HG02885 (cell line): ENCODE measurements around the gene SETD6.

Experiments
- ATAC-seq: cut with Tn5 transposase; IDR thresholded peaks from one replicate; pipeline ENCODE4 v1.9.1; 2021; ENCODE audit warnings: mild to moderate bottlenecking; ENCODE audit not compliant: unreplicated experiment, poor library complexity

The SETD6 gene

DNA sequence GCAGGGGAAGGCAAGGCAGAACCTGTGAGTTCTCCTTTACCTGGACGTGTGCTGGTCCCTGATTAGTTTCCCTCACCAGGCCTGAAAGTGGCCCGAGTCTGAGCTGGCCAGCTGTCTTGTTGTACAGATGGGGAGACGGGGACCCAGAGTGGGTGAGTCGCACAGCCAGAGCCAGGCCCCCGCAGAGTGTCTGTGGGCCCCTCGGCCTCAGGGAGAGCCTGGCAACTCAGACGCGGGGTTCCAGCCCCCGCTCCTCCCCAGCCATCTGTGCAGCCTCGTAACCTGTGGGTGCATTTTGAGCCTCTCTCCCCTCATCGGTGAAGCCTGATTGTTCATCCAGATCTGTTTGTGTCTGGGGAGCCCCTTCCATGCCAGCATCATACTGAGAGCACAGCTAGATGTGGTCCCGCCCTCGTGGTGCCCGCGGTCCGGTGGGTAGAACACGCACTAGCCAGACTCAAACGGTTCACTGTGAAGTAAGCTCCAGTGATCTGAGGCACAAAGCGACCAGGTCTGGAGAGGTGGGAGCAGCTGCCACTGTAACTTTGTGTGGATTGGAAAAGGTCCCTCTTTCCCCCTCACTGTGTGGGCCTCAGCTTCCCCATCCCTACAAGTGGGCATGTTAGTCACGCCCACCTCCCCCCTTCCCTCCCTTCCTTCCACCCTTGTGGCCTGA, 21.4 kb upstream of the SETD6 start:
- no peak for ATAC-seq

GRCh38 chr16:58494981-58495520, 20.3 kb upstream of the SETD6 start:
- ATAC-seq: peak; percentile 60

- ATAC-seq: no peak
These were observed 19.6 kb upstream of the SETD6 start for GRCh38 chr16:58495521-58496331.

- ATAC-seq: no peak
These were observed 17.8 kb upstream of the SETD6 start for GRCh38 chr16:58497468-58497867.

- ATAC-seq: no peak
These were observed 17.4 kb upstream of the SETD6 start for GRCh38 chr16:58497935-58498334.

DNA sequence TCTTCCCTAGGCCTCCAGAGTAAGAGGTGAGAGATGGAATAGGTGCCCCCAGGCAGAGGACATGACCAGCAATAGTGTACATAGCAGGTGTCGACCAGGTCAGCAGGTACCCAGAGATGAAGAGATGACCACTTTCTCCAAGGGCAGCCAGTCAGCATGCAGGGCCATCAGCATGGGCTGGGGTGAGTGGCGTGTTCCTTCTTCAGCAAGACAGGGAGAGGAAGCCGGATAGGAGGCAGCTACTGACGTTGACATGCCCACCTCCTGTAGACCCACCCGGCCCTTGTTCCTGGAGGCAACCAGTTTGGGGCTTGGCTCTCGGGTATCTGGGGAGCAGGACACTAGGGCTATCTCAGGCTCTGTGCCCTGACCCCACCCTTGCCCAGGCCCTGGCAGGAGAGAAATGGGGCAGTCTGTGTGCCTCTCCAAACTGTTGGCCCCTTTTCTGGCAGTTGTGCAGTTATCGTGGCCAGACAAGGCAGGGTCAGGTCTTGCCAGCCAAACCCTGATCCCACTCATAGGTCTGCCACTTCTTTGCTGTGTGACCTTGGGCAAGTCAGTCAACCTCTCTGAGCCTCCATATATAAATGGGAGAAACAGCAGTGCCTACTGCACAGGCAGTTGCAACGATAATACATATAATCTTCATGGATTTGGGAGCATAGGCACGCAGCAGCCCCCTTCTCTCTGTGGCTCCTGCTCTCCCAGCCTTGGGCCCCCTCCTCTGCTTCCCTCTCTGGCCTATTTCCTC, 16.8 kb upstream of the SETD6 start:
- no peak for ATAC-seq

DNA sequence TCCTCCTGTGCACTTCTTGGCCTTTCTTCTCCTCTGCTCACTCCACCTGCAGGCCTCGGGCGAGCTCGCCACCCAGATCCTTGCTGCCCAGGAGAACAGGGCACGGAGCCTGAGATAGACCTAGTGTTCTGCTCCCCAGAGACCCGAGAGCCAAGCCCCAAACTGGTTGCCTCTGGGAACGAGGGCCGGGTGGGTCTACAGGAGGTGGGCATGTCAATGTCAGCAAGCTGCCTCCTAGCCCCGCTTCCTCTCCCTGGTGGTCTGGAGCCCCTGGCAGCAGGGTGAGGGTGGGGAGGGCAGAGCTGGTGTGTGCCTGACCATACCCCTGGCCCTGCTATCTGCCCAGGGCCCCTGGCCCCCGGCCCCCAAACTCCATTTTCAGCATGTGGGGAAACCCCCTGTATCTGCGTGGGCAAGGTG, 16.2 kb upstream of the SETD6 start:
- ATAC-seq: no peak

DNA sequence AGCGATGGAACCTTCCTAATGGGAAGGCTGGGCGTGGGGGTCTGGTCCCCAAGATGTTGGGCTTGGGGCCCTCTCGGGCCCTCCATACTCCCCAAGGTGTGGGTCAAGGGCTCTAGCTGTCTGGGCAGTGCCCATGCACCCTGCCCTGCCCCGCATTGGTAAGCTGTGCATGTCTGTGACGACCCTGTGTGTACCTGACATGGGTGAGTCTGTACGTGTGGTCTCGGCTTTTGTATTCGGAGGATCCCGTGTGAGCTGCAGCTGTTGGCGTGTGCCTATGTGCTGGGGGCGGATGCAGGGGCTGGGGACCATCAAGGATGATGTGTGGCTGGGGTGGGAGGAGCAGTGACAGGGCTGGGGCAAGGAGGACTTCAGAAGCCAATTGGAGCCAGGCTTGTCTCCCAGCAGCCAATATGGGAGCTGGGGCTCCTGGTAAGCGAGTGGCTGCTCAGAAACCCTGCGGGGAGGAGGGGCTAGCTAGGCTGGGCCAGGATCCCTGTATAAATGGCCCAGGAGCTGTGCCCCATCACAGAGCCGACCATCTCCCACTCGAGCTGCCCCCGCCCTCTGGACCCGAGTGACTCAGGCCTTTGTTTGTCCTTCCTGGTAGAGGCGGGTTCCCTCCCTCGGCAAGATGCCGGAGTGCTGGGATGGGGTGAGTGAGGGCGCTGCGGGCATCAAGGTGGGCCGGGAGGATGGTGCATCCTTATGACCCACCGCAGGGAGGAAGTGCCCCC, 15.5 kb upstream of the SETD6 start, which contains the start of gene NDRG4:
Gene NDRG4 (plus strand): TSS at position 529 of the 737 bp plus-strand sequence. CDS start 106 bp downstream, at position 635.
- ATAC-seq: peak; percentile 30

GRCh38 chr16:58500430-58501241, 14.7 kb upstream of the SETD6 start:
- no peak for ATAC-seq

DNA sequence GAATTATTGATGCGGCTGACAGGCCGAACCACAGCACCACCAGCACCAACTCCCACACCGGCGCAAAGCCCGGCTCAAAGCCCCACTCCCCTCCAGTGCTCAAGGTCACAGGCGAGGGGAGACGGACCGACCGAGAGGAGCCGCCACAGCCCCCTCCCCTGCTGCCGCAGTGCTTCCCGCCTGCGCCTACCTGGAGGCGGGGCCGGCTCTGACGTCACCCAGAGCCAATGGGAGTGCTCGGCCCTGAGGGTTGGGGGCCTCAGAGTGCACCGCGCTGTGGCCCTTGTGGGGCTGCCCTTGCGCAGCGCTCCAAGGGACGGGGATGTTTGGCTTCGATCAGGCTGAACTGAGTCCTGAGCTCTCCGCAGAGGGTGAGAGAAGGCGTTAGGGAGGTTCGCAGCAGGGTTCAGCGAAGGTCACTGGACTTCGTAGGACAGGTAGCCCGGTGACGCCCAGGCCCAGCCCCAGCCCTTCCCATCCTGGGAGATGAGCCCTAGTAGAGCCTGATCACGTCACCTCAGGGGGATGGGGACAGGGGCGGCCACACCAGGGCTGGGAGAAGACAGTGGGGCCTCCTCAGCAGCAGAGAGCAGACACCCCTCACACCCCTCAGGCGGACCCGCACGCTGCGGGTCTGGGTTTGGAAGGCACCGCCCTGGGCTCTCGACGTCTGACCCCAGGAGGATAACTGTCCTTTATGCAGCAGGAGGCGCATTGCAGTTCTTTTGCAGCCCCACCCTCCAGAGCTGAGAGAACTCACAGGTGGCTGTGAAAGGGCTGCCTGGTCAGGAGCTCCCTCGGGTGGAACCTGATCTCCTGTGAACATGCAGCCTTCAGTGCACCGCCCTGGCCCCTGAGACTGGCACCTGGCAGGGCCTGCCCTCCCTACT, 13.8 kb upstream of the SETD6 start:
- no peak for ATAC-seq

DNA sequence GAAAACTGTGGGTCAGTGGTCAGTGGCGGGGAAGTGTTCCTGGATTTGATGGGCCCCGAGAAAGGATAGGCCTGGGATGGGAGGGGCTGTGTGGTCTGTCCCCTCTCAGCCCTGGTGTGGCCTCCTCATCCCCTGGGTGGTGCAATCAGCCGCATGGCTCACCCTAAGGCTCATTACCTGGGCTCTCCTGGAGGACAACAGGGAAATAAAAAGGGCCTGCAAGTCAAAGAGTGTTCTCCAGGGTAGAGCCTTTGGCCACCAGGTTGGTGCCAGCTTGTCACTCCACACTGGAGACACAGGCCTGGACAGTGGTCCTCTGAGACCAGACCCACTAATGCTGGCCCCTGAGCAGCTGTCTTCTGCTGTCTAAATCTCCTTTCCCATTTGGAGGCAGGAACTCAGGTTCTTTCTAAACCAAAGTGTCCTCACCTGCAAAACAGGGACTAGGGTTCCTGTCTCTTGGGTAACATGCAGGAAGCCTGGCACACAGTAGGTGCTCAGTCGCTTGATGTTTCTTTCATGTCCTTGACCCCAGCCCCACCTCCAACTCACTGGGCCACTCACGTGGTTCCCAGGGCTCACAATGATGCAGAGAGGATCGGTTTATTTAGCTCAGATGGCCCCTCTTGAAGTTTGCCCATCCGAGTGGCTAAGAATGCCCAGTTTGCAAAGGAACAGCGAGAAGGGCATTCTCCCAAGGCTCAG, 12.9 kb upstream of the SETD6 start:
- no peak for ATAC-seq

DNA sequence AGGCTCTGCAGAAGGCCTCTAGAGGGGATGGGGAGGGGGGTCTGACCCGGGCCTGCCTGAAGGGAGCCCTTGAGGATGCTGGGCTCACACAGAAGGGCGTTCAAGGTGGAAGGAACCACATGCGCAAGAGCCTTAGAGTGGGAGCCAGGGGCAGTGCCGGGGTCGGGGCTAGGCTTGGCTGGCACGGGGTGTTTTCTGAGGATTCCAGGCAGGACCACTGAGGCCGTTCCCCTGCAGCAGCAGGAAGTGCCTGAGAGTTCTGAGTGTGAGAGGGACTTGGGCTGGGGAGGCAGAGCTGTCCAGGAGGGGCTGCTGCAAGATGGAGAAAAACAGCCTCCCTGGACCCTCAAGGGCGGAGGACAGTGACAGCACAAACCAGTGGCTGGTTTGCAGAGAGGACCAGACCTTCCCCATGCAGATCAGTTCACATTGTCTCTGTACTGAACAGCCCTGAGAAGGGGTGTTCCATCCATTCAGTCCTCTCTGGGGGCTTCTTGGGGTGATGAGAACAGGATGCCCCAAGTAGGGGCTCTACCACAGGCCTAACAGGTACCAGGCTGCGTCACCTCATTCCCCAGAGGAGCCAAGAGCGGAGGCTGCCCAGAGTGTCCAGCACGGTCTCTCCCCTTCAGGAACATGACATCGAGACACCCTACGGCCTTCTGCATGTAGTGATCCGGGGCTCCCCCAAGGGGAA, 12.0 kb upstream of the SETD6 start:
- no peak for ATAC-seq

DNA sequence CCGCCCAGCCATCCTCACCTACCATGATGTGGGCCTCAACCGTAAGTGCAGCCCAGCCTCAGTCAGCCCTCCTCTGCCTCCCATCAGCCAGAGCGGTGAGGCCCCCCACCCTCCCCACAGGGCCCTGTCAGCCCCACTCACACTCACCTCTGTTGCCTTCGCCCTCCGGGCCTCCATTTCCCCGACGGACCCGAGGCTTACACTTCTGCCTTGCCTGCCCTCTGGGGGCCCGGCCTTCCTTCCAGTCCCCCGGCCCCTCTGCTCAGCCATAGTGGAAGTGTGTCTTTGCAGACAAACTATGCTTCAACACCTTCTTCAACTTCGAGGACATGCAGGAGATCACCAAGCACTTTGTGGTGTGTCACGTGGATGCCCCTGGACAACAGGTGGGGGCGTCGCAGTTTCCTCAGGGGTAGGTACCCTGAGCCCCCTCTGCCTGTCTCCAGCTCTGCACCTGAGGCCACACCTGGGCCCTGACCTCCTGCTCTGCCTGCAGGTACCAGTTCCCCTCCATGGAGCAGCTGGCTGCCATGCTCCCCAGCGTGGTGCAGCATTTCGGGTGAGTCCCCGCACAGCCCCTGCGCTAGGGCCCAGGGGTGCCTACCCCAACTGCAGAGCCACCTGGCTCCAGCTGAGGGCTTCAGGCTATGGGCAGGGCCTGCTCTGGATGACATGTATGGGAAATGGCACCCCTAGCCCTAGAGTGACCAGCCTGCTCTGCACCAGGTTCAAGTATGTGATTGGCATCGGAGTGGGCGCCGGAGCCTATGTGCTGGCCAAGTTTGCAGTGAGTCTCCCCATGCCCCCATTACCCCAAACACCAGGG, 11.2 kb upstream of the SETD6 start:
- ATAC-seq: no peak

DNA sequence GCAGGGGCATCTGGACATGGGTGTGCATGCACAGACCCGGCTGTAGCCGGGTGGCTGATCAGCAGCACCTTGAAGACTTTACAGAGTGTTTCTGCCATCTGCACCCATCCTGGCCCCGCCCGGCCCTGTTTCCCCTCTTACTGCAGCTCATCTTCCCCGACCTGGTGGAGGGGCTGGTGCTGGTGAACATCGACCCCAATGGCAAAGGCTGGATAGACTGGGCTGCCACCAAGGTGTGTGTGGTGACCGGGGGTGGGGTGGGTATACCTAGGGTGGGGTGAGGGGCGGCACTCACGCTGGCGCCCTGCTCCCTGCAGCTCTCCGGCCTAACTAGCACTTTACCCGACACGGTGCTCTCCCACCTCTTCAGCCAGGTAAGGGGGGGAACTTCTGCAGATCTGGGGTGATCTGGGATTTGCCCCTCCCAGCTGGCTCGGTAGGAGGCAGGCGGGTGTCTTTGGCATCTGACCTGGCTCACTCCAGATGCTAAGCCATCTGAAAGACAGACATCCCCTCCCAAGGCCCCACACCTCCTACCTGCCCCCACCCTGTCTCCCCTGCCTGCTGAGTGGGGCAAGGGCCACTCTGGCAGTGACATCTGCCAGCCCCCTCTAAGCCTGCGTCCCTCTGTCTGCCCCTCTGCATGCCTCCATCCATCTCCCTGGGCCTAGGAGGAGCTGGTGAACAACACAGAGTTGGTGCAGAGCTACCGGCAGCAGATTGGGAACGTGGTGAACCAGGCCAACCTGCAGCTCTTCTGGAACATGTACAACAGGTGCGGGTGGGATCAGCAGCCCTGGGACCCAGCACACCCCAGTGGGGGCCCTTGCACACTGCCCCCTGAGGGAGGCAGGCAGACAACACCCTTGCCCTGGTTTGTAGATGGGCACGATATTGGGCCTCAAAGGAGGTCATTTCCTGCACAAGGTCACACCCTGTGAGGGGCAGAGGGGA, 8.8 kb upstream of the SETD6 start:
- ATAC-seq: no peak
